HEK293 (cell line): ENCODE results near the gene PIGR.

ENCODE experiments used
- CTCF ChIA-PET: fragments of 350-600 bp; formaldehyde crosslinking; extraction: SDS; loops from one replicate; lab custom pipeline; 2021; ENCODE audit warnings: antibody characterized with exemption; lab: Yijun Ruan, JAX
- POLR2A ChIA-PET: fragments of 300-600 bp; formaldehyde crosslinking; extraction: SDS; loops from one replicate; lab custom pipeline; 2020; ENCODE audit warnings: antibody characterized with exemption, inconsistent platforms; lab: Yijun Ruan, JAX
- H3K27ac ChIP-seq: fragments of 200-500 bp; sonication (Bioruptor generic); 2 replicates; pipeline ENCODE4 v1.5.1; 2014; ENCODE audit warnings: low read depth, low read length, control low read depth, inconsistent platforms; ENCODE audit errors: extremely low read depth
- H3K36me3 ChIP-seq, 2 experiments: fragments of 200-500 bp in 1 of 2; sonication (Bioruptor generic) in 1 of 2; 1 replicate in 1 of 2; 2 replicates in 1 of 2; pipeline ENCODE4 v1.5.1; 2014 to 2017; ENCODE audit warnings: inconsistent platforms in 2 of 2, low read length in 2 of 2; ENCODE audit not compliant: control insufficient read depth in 2 of 2, insufficient read depth in 1 of 2
- H3K4me1 ChIP-seq: fragments of 200-500 bp; sonication (Bioruptor generic); 2 replicates; pipeline ENCODE4 v1.5.1; 2014; ENCODE audit warnings: mild to moderate bottlenecking, low read length, inconsistent platforms; ENCODE audit not compliant: control insufficient read depth, insufficient read depth
- H3K4me3 ChIP-seq: 2 replicates; pipeline ENCODE4 v1.5.1; 2011; ENCODE audit warnings: low read depth, mild to moderate bottlenecking, control low read depth, low read length, moderate library complexity
- H3K9me3 ChIP-seq: fragments of 200-500 bp; sonication (Bioruptor generic); 2 replicates; pipeline ENCODE4 v1.5.1; 2014; ENCODE audit warnings: low read depth, low read length, inconsistent platforms; ENCODE audit not compliant: control insufficient read depth, insufficient read depth
- AEBP2 ChIP-seq: fragments of 450-650 bp; formaldehyde crosslinking; IDR thresholded peaks from 2 replicates; pipeline ENCODE4 v1.5.1; 2016; ENCODE audit warnings: missing biosample characterization, missing genetic modification characterization, borderline replicate concordance
- HOXA7 ChIP-seq: sonication (generic); formaldehyde crosslinking; IDR thresholded peaks from 2 replicates; pipeline ENCODE4 v1.8.1; 2022; ENCODE audit warnings: missing genetic modification reagents, borderline replicate concordance
- KLF10 ChIP-seq: fragments of 450-650 bp; IDR thresholded peaks from 2 replicates; pipeline ENCODE4 v1.5.1; 2018; ENCODE audit warnings: missing biosample characterization, mild to moderate bottlenecking, missing genetic modification characterization
- PATZ1 ChIP-seq: fragments of 450-650 bp; formaldehyde crosslinking; IDR thresholded peaks from 2 replicates; pipeline ENCODE4 v1.5.1; 2016; ENCODE audit warnings: missing biosample characterization, missing genetic modification characterization
- SCRT2 ChIP-seq: fragments of 450-650 bp; formaldehyde crosslinking; IDR thresholded peaks from 2 replicates; pipeline ENCODE4 v1.5.1; 2016; ENCODE audit warnings: missing biosample characterization, missing genetic modification characterization
- ZIC2 ChIP-seq: fragments of 450-650 bp; formaldehyde crosslinking; IDR thresholded peaks from 2 replicates; pipeline ENCODE4 v1.5.1; 2016; ENCODE audit warnings: missing biosample characterization, missing genetic modification characterization
- ZNF174 ChIP-seq: fragments of 450-650 bp; formaldehyde crosslinking; IDR thresholded peaks from 2 replicates; pipeline ENCODE4 v1.5.0; 2017; ENCODE audit warnings: missing biosample characterization, mild to moderate bottlenecking, missing genetic modification characterization
- ZNF175 ChIP-seq: fragments of 450-650 bp; formaldehyde crosslinking; IDR thresholded peaks from 2 replicates; pipeline ENCODE4 v1.5.1; 2016; ENCODE audit warnings: missing biosample characterization, missing genetic modification characterization
- ZNF366 ChIP-seq: fragments of 450-650 bp; formaldehyde crosslinking; conservative IDR thresholded peaks from 2 replicates; pipeline ENCODE4 v1.5.1; 2016; ENCODE audit warnings: missing biosample characterization, missing genetic modification characterization
- ZNF37A ChIP-seq: fragments of 450-650 bp; IDR thresholded peaks from 2 replicates; pipeline ENCODE4 v1.5.1; 2018; ENCODE audit warnings: missing biosample characterization, missing genetic modification characterization
- ZNF596 ChIP-seq: fragments of 450-650 bp; IDR thresholded peaks from 2 replicates; pipeline ENCODE4 v1.5.0; 2018; ENCODE audit warnings: missing biosample characterization, mild to moderate bottlenecking, missing genetic modification characterization, moderate library complexity
- ZNF623 ChIP-seq: fragments of 450-650 bp; formaldehyde crosslinking; IDR thresholded peaks from 2 replicates; pipeline ENCODE4 v1.5.1; 2016; ENCODE audit warnings: missing biosample characterization, missing genetic modification characterization
- ZNF658 ChIP-seq: fragments of 450-650 bp; formaldehyde crosslinking; IDR thresholded peaks from 2 replicates; pipeline ENCODE4; 2016; ENCODE audit warnings: missing biosample characterization, missing genetic modification characterization
- ZNF747 ChIP-seq: fragments of 450-650 bp; formaldehyde crosslinking; IDR thresholded peaks from 2 replicates; pipeline ENCODE4 v1.5.1; 2016; ENCODE audit warnings: missing biosample characterization, missing genetic modification characterization
- ZNF785 ChIP-seq: fragments of 450-650 bp; formaldehyde crosslinking; IDR thresholded peaks from 2 replicates; pipeline ENCODE4 v1.5.1; 2016; ENCODE audit warnings: missing biosample characterization, missing genetic modification characterization

Gene PIGR

GRCh38 chr1:206946261-206946660, at the start of gene PIGR:
Gene PIGR (minus strand): TSS chr1:206946466. CDS start chr1:206940531, 5,935 bp downstream.
- CTCF ChIA-PET, result interaction anchor here (1.5 to 3.3 kb wide), 3 partner anchors 10 to 13 kb away, joined by 5 to 9 read pairs (median 9); no protein-coding TSS in a partner anchor

GRCh38 chr1:206992790-206993189, 46.5 kb upstream of the PIGR start:
- TF ChIP-seq ZNF175 (tag by site-specific recombination) (no peak), KLF10 (tag by site-specific recombination) (no peak), AEBP2 (tag by site-specific recombination) (no peak)
- Histone ChIP-seq H3K9me3 (no peaks in the 10 kb centered on the region), H3K4me1 (no peaks in the 10 kb centered on the region), H3K4me3 (no peak overlapping the region), H3K36me3 (no peaks in the 10 kb centered on the region), H3K27ac (no peak overlapping the region)
- CTCF ChIA-PET, result interaction anchor here (0.6 to 1.9 kb wide), 3 partner anchors 11 to 1658 kb away, joined by 3 to 10 read pairs (median 6); no protein-coding TSS in a partner anchor
- POLR2A ChIA-PET, result no interaction called here

More at GRCh38 chr1:206946261-206946660, at the start of gene PIGR:
- H3K36me3 ChIP-seq, result no peaks in the 10 kb centered on the region
- POLR2A ChIA-PET, result no interaction called here
- no peaks in the 10 kb centered on the region for H3K9me3 ChIP-seq
- H3K4me3 ChIP-seq, result no peak within 1 kb of the TSS
- TF ChIP-seq ZNF785, result no peak
- peaks cover 9% of the 10 kb centered on the region for H3K4me1 ChIP-seq
- H3K27ac ChIP-seq, result no peak within 1 kb of the TSS

GRCh38 chr1:206987873-206988272, 41.6 kb upstream of the PIGR start:
- Histone ChIP-seq H3K9me3 (no peaks in the 10 kb centered on the region), H3K4me1 (no peaks in the 10 kb centered on the region), H3K4me3 (no peak overlapping the region), H3K36me3 (no peaks in the 10 kb centered on the region), H3K27ac (no peak overlapping the region)
- ChIA-PET CTCF (interaction anchor here (0.9 to 1.0 kb wide), 2 partner anchors 75 to 417 kb away, joined by 3 read pairs; no protein-coding TSS in a partner anchor), POLR2A (no interaction called here)
- no peak for TF ChIP-seq ZNF174 (tag by site-specific recombination)
- no peak for TF ChIP-seq ZIC2 (tag by site-specific recombination)
- TF ChIP-seq ZNF366 (tag by site-specific recombination), result no peak
- TF ChIP-seq PATZ1 (tag by site-specific recombination), result no peak
- no peak for TF ChIP-seq ZNF596
- no peak for TF ChIP-seq ZNF623 (tag by site-specific recombination)
- no peak for TF ChIP-seq ZNF747
- no peak for TF ChIP-seq ZNF658 (tag by site-specific recombination)
- TF ChIP-seq HOXA7, result no peak
- no peak for TF ChIP-seq SCRT2 (tag by site-specific recombination)

- no peak overlapping the region for H3K4me3 ChIP-seq
- TF ChIP-seq ZNF37A, result no peak
- TF ChIP-seq, all 188 proteins: peak for 0
These were observed 40.6 kb upstream of the PIGR start for GRCh38 chr1:206986885-206987284.

More at GRCh38 chr1:206986885-206987284, 40.6 kb upstream of the PIGR start:
- H3K27ac ChIP-seq, result no peak overlapping the region
- CTCF ChIA-PET, result interaction anchor here (0.6 to 1.2 kb wide), 5 partner anchors 17 to 513 kb away, joined by 3 to 5 read pairs (median 3); no protein-coding TSS in a partner anchor
- H3K9me3 ChIP-seq, result no peaks in the 10 kb centered on the region
- no peaks in the 10 kb centered on the region for H3K4me1 ChIP-seq
- POLR2A ChIA-PET, result no interaction called here
- H3K36me3 ChIP-seq, result no peaks in the 10 kb centered on the region
